Breast epithelium (tissue), 3 donors: ENCODE data around the gene ADGRF1.

Experiments
- CTCF ChIP-seq, 3 donors: fragments of 450-650 bp; IDR thresholded peaks; one replicate each; pipeline ENCODE4 v1.5.1; 2016 to 2017; ENCODE audit warnings: antibody characterized with exemption in 3 of 3, mild to moderate bottlenecking in 3 of 3, moderate library complexity in 3 of 3
- POLR2A ChIP-seq: fragments of 450-650 bp; IDR thresholded peaks from one replicate; pipeline ENCODE4 v1.6.1; 2016; ENCODE audit warnings: antibody characterized with exemption, mild to moderate bottlenecking, moderate library complexity
- POLR2AphosphoS5 ChIP-seq, 3 donors: sonication (generic); formaldehyde crosslinking; IDR thresholded peaks; one replicate each; pipeline ENCODE4 v1.6.1; 2017; ENCODE audit warnings: antibody characterized with exemption in 3 of 3

GRCh38 chr6:46953921-46954320 lies 88.2 kb downstream of the ADGRF1 start:
- TF ChIP-seq CTCF (IDR thresholded peaks at IDR 0.05): no peak
- no peak for TF ChIP-seq POLR2AphosphoS5 (IDR thresholded peaks at IDR 0.05)
- no peak for TF ChIP-seq POLR2A
